OCI-LY7 (cell line): ENCODE measurements around the gene TMOD3.

Experiments
- CTCF ChIP-seq: fragments of 200-600 bp; sonication (generic); conservative IDR thresholded peaks from 2 replicates; pipeline ENCODE4 v1.5.1; 2014; ENCODE audit warnings: mild to moderate bottlenecking, antibody characterized with exemption, low read length, moderate library complexity, mixed read lengths
- EZH2phosphoT487 ChIP-seq: fragments of 200-600 bp; sonication (generic); IDR thresholded peaks from 2 replicates; pipeline ENCODE4 v1.6.1; 2018; ENCODE audit warnings: low read depth, borderline replicate concordance, mild to moderate bottlenecking, mixed run types, antibody characterized with exemption, low read length, moderate library complexity, mixed read lengths

DNA sequence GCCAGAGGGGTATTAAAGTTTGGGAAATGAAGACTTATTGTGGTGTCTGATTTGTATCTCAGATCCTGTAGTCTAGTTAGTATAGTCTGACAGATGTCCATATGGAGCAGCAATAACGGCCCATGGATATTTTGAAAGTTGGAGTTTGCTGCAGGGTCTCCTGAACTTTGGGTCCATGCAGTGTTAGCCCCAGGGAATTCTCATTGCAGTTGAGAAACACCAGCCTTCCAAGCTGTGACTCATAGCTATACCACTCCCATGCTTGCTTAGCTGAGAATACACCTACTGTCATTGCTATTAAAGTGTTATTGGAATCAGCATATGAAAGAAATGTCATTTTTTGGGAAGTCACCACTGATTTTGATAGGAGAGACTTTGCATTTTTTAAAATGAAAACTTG is 48.8 kb upstream of the TMOD3 start:
- TF ChIP-seq CTCF, result no peak
- TF ChIP-seq EZH2phosphoT487, result no peak
